HUDEP-2 (cell line): ENCODE results near the gene CDC42BPA.

Experiments used
- DNase-seq, 76 experiments: peaks; one replicate each; lab custom pipeline; 2025; ENCODE audit not compliant: unreplicated experiment in 76 of 76; lab: John Stamatoyannopoulos, UW

The CDC42BPA gene

DNA sequence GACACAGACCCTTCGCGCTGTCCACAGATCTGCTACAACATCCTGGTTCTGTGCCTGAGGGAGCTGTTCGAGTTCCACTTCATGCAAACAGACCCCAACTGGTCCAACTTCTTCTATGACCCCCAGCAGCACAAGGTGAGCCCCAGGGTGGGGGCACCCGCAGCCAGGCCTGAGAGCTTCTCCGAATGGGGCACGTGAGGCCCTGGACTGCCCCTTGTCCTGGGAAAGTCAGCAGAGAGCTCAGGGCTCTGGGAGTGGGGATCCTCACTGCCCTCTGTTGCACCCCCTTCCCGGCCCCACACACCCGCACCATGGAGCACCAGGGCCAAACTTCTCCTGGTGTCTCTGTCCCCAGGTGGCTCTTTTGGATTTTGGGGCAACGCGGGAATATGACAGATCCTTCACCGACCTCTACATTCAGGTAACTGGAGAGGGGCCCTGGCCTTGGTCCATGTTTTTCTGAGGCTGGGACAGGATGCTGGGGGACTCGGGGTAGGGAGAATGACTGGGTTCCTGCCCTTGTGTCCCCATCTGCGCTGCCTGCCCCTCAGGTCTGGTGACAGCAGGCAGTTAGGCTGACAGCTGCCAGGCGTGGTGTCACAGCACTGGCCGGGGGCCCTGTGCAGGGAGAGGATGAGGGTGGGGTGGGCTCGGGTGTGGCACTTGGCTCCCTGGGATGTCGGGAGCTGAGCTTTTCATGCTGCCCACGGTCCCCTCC is 333.6 kb downstream of the CDC42BPA start:
- DNase-seq = peak in 5 of 76 experiments; percentile 8 to 17 (median 12)

DNA sequence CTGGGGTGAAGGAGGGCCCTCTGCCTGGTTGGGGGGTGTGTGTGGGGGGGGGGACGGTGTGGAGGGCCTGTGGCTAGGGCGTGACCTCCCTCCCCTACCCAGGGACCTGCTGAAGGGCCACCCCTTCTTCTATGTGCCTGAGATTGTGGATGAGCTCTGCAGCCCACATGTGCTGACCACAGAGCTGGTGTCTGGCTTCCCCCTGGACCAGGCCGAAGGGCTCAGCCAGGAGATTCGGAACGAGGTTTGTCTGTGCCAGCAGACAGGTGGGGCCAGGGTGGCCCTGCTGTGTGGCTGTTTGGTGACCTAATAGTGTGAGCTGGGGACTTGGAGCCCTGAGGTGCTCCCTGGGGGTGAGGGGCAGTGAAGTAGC is 334.3 kb downstream of the CDC42BPA start:
- DNase-seq = no peak

DNA sequence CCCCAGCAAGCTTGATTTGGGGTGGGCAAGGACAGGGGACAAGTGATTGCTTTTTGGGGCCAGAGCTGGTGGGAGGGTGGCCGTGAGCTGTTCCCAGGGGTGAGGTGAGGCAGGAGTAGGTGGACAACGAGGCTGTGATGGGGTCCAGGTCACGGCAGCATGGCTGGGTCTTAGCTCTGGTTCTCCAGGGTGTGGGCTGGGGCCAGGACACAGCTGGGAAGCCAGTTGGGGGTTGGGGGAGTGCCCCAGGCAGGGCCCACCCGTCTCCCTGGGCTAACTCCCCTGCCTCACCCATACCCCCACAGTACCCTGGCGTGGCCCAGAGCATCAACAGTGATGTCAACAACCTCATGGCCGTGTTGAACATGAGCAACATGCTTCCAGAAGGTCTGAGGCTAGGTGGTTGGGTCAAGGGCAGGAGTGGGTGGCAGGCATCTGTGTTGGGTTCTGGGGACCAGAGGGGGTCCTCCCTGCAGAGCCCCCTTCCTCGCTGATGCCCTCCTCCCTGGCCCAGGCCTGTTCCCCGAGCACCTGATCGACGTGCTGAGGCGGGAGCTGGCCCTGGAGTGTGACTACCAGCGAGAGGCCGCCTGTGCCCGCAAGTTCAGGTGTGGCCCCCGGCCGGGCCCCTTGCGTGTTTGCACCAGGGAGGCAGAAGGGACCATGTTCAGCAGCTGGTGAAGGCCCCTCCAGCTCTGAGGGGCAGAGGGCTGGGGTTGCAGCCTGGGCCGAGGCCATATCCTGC is 334.9 kb downstream of the CDC42BPA start:
- no peak for DNase-seq

DNA sequence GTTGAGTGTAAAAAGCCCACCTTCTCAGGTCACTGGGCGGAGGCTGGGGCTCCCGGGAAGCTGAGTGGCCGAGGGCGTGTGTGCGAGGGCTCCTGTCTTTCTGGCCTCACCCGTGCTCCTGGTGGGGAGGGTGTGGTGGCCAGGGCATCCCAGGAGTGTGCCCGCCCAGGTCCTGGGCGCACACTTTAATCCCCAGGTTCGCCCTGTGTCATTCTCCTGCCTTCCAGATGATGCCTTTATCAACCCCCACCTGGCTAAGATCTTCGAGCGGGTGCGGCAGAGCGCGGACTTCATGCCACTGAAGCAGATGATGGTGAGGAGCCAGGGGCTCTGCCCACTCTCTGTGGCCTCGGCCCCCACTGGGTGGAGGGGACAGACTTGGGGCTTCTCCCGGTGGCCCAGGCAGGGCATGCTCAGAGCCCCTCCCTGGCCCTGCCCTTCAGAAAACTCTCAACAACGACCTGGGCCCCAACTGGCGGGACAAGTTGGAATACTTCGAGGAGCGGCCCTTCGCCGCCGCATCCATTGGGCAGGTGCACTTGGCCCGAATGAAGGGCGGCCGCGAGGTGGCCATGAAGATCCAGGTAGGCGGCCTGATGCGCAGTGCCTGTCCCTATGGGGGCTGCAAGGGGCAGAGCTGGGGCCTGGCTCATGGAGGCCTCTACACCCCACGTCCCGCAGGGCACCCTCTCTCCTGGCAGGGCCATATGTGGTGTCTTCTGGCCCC is 335.7 kb downstream of the CDC42BPA start:
- DNase-seq = no peak

DNA sequence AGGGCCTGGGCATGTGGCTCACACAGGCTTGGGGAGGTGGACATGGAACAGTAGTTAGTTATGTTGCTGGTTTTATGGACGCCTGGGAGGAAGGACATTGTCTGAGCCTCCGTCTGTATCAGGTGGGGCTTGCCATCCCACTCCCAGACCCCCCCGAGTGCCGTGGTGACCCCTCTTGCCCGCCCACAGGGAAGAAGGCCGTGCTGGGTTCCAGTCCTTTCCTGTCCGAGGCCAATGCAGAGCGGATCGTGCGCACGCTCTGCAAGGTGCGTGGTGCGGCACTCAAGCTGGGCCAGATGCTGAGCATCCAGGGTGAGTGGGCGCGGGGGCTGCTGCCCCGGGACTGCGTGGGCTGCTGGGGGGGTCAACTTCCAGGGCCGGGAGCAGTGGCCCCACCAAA is 336.5 kb downstream of the CDC42BPA start:
- no peak for DNase-seq

DNA sequence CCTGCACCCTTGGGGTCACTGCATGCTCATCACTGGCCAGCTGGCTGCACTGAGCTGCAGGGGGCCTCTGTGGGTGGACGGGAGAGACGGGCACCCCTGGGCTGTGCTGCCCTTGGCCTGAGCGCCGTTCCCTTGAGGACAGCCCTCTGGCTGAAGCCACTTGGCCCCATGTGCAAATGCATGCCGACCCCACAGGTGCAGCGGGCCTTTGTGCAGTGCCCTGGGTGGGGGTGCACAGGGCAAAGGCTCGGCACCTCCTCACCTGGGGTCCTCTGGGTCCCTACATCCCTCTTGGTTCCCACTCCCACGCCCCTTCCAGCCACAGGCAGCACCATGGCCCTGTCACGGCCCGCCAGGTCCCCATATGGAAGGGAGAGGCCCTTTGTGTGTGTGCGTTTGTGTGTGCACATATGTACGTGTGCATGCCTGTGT is 336.9 kb downstream of the CDC42BPA start:
- DNase-seq = no peak

DNA sequence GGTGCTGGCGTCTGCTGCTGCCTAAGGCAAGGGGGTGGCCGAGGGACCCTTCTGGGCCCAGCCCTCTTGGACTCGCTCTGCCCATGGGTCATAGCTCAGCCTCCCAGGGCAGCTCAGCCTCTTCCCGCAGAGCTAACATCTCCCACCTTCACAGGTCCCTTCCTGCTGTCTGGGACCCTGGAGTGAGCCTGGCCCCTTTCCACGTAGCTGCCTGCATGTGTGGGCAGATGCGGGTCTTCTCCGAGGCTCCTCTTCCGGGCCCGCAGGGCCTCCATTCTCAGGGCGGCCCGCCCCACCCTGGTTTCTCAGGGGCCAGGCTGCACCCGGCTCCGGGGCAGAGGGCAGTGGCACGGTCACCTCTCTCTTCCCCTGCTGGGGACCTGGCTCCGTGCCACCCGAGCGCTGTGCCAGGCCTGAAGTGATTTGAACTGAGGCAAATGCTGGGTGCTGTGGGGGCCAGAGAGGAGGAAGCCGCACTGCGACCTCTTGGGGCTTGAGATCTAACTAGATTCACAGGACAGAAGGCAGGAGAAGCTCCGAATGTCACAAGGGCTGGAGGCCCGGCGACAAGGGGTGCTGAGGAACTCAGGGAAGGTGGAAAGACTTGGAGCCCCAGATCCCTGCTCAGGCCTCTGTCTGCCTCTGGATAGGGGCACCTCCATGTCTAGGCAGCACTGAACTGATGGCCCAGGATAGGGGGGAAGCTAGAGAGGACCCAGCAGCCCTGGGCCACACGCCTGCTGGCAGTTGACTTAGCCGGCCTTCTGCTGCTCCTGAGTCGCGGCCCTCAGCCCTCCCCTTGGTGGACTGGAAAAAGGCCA is 337.5 kb downstream of the CDC42BPA start:
- no peak for DNase-seq

DNA sequence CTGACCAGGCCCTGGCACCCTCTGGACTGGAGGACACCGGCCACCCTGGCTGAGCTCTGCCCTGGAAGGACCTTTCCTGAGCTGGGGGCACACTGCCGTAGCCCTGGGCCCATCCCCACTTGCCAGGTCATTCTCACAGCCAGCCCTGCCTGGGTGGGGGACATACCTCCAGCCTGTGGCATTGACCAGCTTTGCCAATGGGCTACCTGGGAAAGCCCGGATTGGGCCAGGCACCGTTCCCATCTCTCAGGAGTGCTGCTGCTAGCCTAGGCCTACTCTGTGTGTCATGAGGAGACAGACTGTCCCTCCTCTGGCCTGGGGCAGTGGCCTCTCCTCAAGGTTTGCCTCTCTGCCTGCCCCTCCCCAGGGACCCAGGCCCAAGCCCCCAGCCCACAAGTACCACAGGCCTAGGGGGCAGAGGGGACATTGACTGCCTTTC is 338.2 kb downstream of the CDC42BPA start:
- DNase-seq = no peak

DNA sequence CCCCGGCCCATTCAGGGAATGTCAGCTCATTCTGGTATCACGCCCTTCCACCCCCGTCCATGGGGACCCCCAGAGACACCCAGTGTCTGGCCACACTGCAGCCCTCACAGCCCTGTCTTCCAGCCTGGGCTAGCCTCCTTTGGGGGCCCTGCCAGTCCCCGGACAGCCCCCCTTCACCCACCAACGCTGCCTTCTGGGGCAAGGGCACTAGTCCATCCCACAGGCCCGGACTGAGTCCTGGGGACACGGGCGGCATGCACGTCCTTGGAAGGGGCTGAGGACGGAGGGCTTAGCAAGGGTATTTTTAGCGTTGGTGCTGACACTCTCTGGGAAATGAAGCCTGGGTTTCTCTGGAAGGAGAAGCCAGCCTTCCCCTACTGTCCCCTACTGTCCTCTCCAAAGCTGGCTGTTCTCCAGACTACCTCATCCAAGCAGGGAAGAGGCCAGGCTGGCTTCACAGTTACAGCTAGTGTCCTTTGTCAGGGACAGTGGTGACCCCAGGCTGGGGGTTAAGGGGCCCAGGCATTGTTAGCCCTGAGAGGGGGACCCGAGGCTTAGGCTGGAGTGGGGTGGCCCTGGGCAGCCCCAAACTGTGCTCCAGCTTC is 338.7 kb downstream of the CDC42BPA start:
- no peak for DNase-seq

DNA sequence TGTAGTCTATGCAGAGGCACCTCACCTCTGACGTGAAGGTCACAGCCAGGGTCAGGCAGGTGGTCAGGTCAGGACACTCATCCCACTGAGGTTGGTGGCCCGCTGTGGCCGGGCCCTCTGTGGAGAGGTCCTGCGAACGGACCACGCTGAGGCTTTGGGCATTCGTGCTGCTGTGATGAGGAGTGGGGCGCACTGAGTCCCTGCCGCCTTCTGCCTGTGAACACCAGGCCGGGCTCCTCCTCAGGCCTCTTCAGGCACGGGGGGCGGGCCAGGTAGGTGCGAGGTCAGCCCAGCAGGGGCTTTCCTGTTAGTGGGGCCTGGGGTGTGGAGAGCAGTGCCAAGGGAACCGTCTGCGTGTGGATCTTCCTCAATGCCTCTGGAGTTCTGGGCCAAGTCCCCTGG is 339.2 kb downstream of the CDC42BPA start:
- DNase-seq = no peak

DNA sequence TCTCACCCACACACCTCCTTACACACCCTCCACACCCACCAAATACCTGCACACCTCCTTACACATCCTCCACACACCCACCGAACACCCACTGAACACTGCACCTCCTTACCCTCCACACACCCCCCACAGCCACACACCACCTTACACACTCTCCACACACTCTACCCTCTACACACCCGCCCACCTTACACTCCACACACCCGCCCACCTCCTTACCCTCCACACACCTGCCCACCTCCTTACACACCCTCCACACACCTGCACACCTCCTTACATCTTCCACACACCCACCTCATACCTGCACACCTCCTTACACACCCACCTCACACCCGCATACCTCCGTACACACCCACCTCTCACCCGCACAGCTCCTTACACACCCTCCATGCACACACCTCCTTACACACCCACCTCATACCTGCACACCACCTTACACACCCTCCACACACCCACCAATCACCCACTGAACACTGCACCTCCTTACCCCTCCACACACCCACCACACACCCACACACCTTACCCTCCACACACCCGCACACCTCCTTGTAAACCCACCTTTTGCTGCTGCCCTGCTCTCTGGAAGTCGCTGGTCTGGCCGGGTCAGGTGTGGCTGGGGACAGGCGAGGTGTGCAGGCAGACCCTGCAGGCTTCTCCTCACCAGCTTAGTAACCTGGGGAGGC is 339.7 kb downstream of the CDC42BPA start:
- DNase-seq = no peak

DNA sequence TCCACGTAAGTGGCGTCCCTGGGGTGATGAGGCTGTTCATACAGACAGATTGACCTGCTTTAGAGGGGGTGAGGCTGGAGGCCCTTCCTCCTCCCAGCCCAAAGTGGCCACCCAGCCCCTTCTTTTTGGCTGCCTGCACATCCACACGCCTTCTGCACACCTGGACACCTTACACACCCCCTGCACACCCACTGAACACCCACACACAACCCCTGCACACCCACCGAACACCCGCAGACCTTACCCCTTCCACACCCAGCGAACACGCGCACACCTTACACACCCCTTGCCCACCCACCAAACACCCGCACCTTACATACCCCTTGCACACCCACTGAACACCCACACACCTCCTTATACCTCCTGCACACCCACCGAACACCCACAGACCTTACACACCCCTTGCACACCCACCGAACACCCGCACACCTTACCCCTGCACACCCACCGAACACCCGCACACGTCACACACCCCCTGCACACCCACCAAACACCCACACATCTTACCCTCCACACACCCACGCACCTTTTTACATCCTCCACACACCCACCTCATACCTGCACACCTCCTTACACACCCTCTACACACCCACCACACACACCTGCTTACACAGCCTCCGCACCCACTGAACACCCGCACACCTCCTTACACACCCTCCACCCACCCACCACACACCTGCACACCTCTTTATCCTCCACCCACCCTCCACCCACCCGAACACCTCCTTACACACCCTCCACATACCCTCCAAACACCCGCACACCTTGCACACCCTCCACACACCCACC is 340.5 kb downstream of the CDC42BPA start:
- no peak for DNase-seq

DNA sequence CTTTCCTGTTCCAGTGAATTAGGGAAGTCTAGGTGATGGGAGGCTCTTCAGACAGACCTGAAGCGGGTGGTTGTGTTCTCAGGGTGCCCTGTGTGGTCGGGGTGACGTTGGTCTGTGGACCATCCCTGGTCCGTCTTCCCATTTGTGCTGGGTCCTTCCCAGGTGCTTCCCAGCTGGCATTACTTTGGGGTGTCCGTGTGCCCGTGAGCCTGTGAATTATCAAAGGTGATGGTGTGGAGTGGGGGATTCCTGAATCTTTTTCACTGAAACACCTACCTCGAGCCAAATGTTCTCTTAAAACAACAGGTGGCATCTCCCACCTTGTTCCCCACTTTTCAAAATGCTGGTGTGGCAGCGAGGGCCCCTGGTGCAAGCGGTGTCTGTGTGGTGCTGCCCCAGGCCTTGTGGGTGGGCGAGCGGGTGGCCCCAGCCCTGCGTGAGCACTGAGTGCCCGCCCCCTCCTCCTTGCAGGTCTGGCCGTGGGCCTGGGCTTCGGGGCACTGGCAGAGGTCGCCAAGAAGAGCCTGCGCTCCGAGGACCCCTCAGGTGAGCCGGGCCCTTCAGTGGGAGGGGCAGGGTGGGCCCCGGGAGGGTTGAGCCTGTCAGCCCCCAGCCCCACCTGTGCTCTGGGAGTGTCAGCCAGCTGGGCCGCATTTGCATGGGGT is 341.2 kb downstream of the CDC42BPA start:
- no peak for DNase-seq

DNA sequence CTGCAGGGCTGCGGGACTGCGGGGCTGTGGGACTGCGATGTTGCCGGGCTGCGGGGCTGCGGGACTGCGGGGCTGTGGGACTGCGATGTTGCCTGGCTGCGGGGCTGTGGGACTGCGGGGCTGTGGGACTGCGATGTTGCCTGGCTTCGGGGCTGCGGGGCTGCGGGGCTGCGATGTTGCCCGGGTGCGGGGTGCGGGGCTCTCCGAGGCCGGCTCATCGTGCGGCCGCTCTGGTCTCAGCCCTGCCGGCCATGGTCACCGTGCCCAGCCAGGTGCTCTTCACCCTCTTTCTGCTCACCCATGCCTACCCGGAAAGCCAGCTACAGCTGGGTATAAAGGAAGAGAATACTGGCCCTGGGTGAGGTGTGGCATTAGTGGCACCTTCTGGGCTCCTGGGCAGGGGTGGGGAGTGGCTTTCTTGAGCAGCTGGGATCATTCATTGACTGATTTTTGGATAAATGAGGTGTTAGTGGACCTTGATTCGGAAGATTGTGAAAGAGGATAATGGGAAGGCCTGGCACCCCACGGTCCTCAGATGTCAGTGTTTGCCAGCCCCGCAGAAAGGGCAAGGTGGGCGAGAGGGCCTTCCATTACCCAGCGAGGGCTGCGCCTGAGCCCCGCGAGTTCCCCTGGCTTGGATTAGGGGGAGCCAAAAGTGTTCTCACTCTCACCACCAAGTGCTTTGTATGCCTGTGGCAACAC is 341.9 kb downstream of the CDC42BPA start:
- DNase-seq = no peak

DNA sequence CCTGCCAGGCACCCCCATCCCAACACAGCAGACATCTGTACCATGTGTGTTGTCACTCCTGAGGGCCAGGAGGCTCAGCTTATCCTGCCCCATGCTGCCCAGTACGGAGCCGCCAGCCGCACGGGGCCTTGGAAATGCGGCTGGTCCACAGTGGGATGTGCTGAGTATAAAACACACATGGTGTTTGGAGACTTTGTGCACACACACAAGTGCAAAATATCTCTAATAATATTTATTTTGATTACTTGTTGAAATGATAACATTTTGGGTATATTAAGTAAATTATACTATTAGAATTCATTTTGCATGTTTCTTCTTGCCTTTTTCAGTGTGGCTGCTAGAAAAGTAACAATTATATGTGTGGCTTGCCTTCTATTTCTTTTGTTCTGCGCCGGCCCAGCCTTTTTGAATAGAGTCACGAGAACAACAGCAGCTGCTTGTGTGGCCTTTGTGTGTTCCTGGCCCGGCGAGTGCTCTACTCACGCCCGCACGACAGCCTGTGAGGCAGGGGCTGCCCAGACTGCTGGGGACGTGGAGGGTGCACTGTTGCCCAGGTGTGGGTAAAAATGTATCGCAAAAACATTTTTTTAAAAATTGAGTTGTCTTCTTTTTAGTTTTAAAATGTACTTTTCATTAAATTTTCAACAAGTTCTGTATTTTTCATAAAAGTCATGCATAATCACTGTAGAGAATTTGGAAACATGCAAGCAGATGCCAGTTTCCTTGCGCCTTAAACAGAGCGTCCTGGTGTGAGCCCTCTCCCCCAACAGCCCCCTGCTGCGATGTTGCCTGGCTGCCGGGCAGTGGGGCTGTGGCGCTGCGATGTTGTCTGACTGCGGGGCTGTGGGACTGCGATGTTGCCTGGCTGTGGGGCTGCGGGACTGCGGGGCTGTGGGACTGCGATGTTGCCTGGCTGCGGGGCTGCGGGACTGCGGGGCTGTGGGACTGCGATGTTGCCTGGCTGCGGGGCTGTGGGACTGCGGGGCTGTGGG is 342.7 kb downstream of the CDC42BPA start:
- DNase-seq = no peak

DNA sequence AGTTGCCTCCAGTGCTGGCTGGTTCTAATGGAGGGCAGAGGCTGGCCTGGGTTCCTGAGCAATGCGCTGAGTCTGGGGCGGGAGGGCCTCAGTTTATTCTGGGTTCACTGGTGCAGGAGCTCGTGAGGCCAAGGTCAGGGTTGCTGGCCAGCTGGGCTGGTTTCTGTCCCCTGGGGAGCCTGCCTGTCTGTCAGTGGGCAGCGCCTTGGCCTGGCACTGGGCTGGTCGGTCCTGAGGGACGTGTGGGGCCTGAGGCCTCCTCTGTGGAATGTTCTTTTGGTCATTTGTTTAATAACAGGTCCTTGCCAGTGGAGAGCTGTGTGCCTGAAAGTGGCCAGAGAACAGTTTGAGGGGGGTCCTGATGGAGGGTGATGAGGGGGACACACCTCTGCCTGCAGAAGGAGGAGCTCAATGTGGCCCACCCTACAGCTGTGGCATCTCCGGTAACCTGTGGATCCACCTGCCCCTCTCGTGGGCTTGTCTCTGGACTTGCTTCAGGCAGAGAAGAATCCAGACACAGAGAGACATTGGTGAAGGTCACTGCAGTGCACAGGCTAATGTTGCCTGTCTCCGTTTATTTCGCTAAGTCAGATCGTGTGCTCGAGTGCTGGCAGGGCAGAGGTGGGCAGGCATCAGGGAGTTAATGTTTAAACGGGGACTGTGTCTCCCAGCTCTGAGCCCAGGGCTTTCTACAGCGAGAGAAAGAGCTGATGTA is 343.6 kb downstream of the CDC42BPA start:
- no peak for DNase-seq
